K562 (cell line): Measurements from ENCODE around the gene ACTL10.

Experiments used
- CHD2 ChIP-seq: IDR thresholded peaks from 2 replicates; pipeline ENCODE4 v1.6.1; 2011; ENCODE audit warnings: low read depth, low read length
- CREBBP ChIP-seq: IDR thresholded peaks from one replicate; pipeline ENCODE4 v1.6.1; 2012; ENCODE audit warnings: low read depth, mild to moderate bottlenecking, control low read depth, inconsistent platforms, low read length
- EP300 ChIP-seq: IDR thresholded peaks from 2 replicates; pipeline ENCODE4 v1.6.1; 2012; ENCODE audit warnings: low read length, improper control_type of control experiment
- ZBTB33 ChIP-seq: sonication (generic); formaldehyde crosslinking; IDR thresholded peaks from 2 replicates; pipeline ENCODE4 v1.8.1; 2023; ENCODE audit warnings: mild to moderate bottlenecking, missing genetic modification reagents

- TF ChIP-seq ZBTB33 (CRISPR knock-in tag) (no peak), EP300 (no peak), CREBBP (no peak), CHD2 (no peak)
Observed at GRCh38 chr20:33629979-33630378, 36.8 kb upstream of the ACTL10 start.
